Astrocyte (in vitro differentiated cells and primary cell): ENCODE results near the gene FAM13C. TPM values are rescaled to one million over a fixed set of nuclear protein-coding genes. Genes with fewer than 3 reads are reported as not detected.

Experiments used
- DNase-seq: peaks from one replicate; pipeline ENCODE4 v3.0.0-alpha.2; 2010; ENCODE audit warnings: low read depth
- FAIRE-seq: peaks from 2 replicates; lab custom pipeline; 2011; peaks lifted over from hg19 to GRCh38; lab: Jason Lieb, UNC
- H2AFZ ChIP-seq: 2 replicates; pipeline ENCODE4 v1.6.0; 2012; ENCODE audit warnings: low read depth, low read length, inconsistent platforms
- H3K27ac ChIP-seq: 2 replicates; pipeline ENCODE4 v1.5.1; 2011; ENCODE audit warnings: low read depth, low read length, inconsistent platforms
- H3K27me3 ChIP-seq: 2 replicates; pipeline ENCODE4 v1.6.0; 2011; ENCODE audit warnings: low read length, inconsistent platforms; ENCODE audit not compliant: insufficient read depth
- H3K36me3 ChIP-seq: 2 replicates; pipeline ENCODE4 v1.5.1; 2011; ENCODE audit warnings: low read length, inconsistent platforms; ENCODE audit not compliant: insufficient read depth
- H3K4me1 ChIP-seq: 2 replicates; pipeline ENCODE4 v1.5.1; 2011; ENCODE audit warnings: low read length, inconsistent platforms; ENCODE audit not compliant: insufficient read depth
- H3K4me2 ChIP-seq: 2 replicates; pipeline ENCODE4 v1.6.0; 2012; ENCODE audit warnings: low read length, inconsistent platforms
- H3K4me3 ChIP-seq: 2 replicates; pipeline ENCODE4 v1.5.1; 2011; ENCODE audit warnings: low read depth, mild to moderate bottlenecking, low read length, inconsistent platforms; ENCODE audit not compliant: insufficient read depth
- H3K79me2 ChIP-seq: 2 replicates; pipeline ENCODE4 v1.6.0; 2012; ENCODE audit warnings: mild to moderate bottlenecking, low read length, inconsistent platforms; ENCODE audit not compliant: insufficient read depth
- H3K9ac ChIP-seq: 2 replicates; pipeline ENCODE4 v1.6.0; 2012; ENCODE audit warnings: mild to moderate bottlenecking, low read length, inconsistent platforms
- H3K9me3 ChIP-seq: 2 replicates; pipeline ENCODE4 v1.5.1; 2012; ENCODE audit warnings: low read depth, mild to moderate bottlenecking, low read length, inconsistent platforms; ENCODE audit not compliant: insufficient read depth
- H4K20me1 ChIP-seq: 2 replicates; pipeline ENCODE4 v1.6.0; 2012; ENCODE audit warnings: low read length, inconsistent platforms; ENCODE audit not compliant: insufficient read depth
- H3K27ac Mint-ChIP-seq: one replicate; pipeline ENCODE4 v1.8.0; 2021; ENCODE audit warnings: mild to moderate bottlenecking, mixed read lengths; ENCODE audit not compliant: unreplicated experiment
- H3K27me3 Mint-ChIP-seq: one replicate; pipeline ENCODE4 v1.8.0; 2021; ENCODE audit warnings: low read depth, mixed read lengths; ENCODE audit not compliant: unreplicated experiment
- H3K36me3 Mint-ChIP-seq: one replicate; pipeline ENCODE4 v1.8.0; 2021; ENCODE audit warnings: low read depth, mixed read lengths; ENCODE audit not compliant: unreplicated experiment
- H3K4me1 Mint-ChIP-seq: one replicate; pipeline ENCODE4 v1.8.0; 2021; ENCODE audit warnings: low read depth, mixed read lengths; ENCODE audit not compliant: unreplicated experiment
- H3K4me3 Mint-ChIP-seq: one replicate; pipeline ENCODE4 v1.8.0; 2021; ENCODE audit warnings: mild to moderate bottlenecking, moderate library complexity, mixed read lengths; ENCODE audit not compliant: unreplicated experiment
- H3K9me3 Mint-ChIP-seq: one replicate; pipeline ENCODE4 v1.8.0; 2021; ENCODE audit warnings: mild to moderate bottlenecking, mixed read lengths; ENCODE audit not compliant: unreplicated experiment
- CTCF ChIP-seq: IDR thresholded peaks from 2 replicates; pipeline ENCODE4 v1.5.1; 2011; ENCODE audit warnings: low read depth, mild to moderate bottlenecking, inconsistent platforms, low read length, moderate library complexity; ENCODE audit not compliant: insufficient read depth
- EZH2 ChIP-seq: IDR thresholded peaks from 2 replicates; pipeline ENCODE4 v1.6.1; 2012; ENCODE audit warnings: mild to moderate bottlenecking, low read length, inconsistent platforms; ENCODE audit not compliant: insufficient read depth
- total RNA-seq: library from RNA; stranded (reverse); gene quantifications from 2 replicates; pipeline ENCODE4 v1.2.1, GENCODE V29; 2021

Gene FAM13C
- total RNA-seq, 1 donor from 2014 or later: 8.7 TPM

GRCh38 chr10:59397961-59398360 lies 35.6 kb upstream of the FAM13C start:
- Mint-ChIP-seq H3K4me3 (no peak overlapping the region), H3K27me3 (no peaks in the 10 kb centered on the region), H3K36me3 (no peaks in the 10 kb centered on the region), H3K27ac (no peak overlapping the region), H3K9me3 (peaks cover 3% of the 10 kb centered on the region), H3K4me1 (peaks cover 17% of the 10 kb centered on the region)
- H4K20me1 ChIP-seq: no peaks in the 10 kb centered on the region
- no peak overlapping the region for H3K4me2 ChIP-seq
- no peak overlapping the region for H3K9ac ChIP-seq
- no peaks in the 10 kb centered on the region for H3K36me3 ChIP-seq
- DNase-seq: no peak
- no peaks in the 10 kb centered on the region for H3K9me3 ChIP-seq
- no peak overlapping the region for H2AFZ ChIP-seq
- FAIRE-seq: no peak
- H3K27ac ChIP-seq: no peak overlapping the region
- no peak for TF ChIP-seq EZH2
- H3K79me2 ChIP-seq: no peaks in the 10 kb centered on the region
- no peak overlapping the region for H3K4me3 ChIP-seq
- no peaks in the 10 kb centered on the region for H3K27me3 ChIP-seq
- H3K4me1 ChIP-seq: no peaks in the 10 kb centered on the region

- Mint-ChIP-seq H3K27ac (no peak overlapping the region), H3K9me3 (peaks cover 3% of the 10 kb centered on the region), H3K36me3 (no peaks in the 10 kb centered on the region), H3K4me3 (no peak overlapping the region), H3K4me1 (peaks cover 18% of the 10 kb centered on the region), H3K27me3 (no peaks in the 10 kb centered on the region)
- Histone ChIP-seq H3K4me1 (no peaks in the 10 kb centered on the region), H3K36me3 (no peaks in the 10 kb centered on the region), H2AFZ (no peak overlapping the region), H3K27me3 (no peaks in the 10 kb centered on the region), H4K20me1 (no peaks in the 10 kb centered on the region), H3K4me2 (no peak overlapping the region), H3K9me3 (no peaks in the 10 kb centered on the region), H3K9ac (no peak overlapping the region), H3K79me2 (no peaks in the 10 kb centered on the region), H3K27ac (no peak overlapping the region), H3K4me3 (no peak overlapping the region)
- DNase-seq (no peak), FAIRE-seq (no peak)
- TF ChIP-seq CTCF (no peak), EZH2 (no peak)
These were observed 33.6 kb upstream of the FAM13C start for GRCh38 chr10:59395984-59396383.

GRCh38 chr10:59393349-59393748 lies 31.0 kb upstream of the FAM13C start:
- Histone ChIP-seq H3K9me3 (no peaks in the 10 kb centered on the region), H3K27me3 (no peaks in the 10 kb centered on the region), H3K4me2 (no peak overlapping the region), H2AFZ (no peak overlapping the region), H3K36me3 (no peaks in the 10 kb centered on the region), H3K79me2 (no peaks in the 10 kb centered on the region), H3K4me1 (peaks cover 5% of the 10 kb centered on the region), H3K9ac (no peak overlapping the region), H4K20me1 (no peaks in the 10 kb centered on the region), H3K4me3 (no peak overlapping the region), H3K27ac (no peak overlapping the region)
- no peaks in the 10 kb centered on the region for H3K9me3 Mint-ChIP-seq
- FAIRE-seq: no peak
- TF ChIP-seq CTCF (no peak), EZH2 (no peak)
- peaks cover 27% of the 10 kb centered on the region for H3K4me1 Mint-ChIP-seq
- peak; percentile 27 for DNase-seq
- no peaks in the 10 kb centered on the region for H3K36me3 Mint-ChIP-seq
- H3K27ac Mint-ChIP-seq: peak overlapping the region; percentile 48
- no peaks in the 10 kb centered on the region for H3K27me3 Mint-ChIP-seq
- H3K4me3 Mint-ChIP-seq: no peak overlapping the region
